Measurements from ENCODE around the gene PTF1A. TPM values are rescaled to one million over a fixed set of nuclear protein-coding genes. Genes with fewer than 3 reads are reported as not detected.

The PTF1A gene
- total RNA-seq, result not detected in 2 replicates

GRCh38 chr10:23191764-23192711 is at the start of gene PTF1A:
TSS of gene PTF1A (plus strand) at chr10:23192312. CDS start at chr10:23192531, 219 bp downstream.

Other genes with a start within 250 kb of the PTF1A start
- gene MSRB2, start 96.7 kb upstream of the PTF1A start, total RNA-seq, result 12.9 and 22.4 TPM in 2 replicates
- gene C10orf67, start 152.5 kb downstream of the PTF1A start, total RNA-seq, result under 0.01 and 0.38 TPM in 2 replicates
- gene OTUD1, start 246.8 kb downstream of the PTF1A start, total RNA-seq, result 3.1 and 14.8 TPM in 2 replicates

Data from mesangial cell (primary cell).